Activated gamma-delta T cell (primary cell): ENCODE results near the gene CCDC180.
"Not testable (repeated sequence)": the region's sequence is repeated elsewhere in the genome, so short reads cannot be mapped to it uniquely, and the experiment has no call there.

Source experiments
- DNase-seq: peaks from one replicate; lab custom pipeline; 2025; lab: John Stamatoyannopoulos, UW

Gene CCDC180

DNA sequence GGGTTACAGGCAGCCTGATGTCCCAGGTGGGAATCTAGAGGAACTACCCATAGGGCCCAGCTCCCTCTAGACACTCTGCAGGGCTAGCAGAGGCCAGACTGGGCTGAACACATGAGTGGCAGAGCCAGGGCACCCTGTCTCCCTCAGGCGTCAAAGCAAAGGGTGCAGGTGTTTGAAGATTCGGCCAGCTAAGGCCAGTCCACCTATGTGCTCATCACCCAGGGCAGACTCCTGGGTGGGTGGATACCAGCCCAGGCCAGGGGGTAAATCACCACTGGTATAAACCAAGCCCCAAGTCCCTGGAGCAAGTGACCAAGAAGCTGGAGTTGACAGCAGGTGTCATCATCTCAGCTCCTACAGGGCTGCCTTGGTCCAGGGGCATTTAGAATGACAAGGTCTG, 3.4 kb downstream of the CCDC180 start:
- DNase-seq = no peak

DNA sequence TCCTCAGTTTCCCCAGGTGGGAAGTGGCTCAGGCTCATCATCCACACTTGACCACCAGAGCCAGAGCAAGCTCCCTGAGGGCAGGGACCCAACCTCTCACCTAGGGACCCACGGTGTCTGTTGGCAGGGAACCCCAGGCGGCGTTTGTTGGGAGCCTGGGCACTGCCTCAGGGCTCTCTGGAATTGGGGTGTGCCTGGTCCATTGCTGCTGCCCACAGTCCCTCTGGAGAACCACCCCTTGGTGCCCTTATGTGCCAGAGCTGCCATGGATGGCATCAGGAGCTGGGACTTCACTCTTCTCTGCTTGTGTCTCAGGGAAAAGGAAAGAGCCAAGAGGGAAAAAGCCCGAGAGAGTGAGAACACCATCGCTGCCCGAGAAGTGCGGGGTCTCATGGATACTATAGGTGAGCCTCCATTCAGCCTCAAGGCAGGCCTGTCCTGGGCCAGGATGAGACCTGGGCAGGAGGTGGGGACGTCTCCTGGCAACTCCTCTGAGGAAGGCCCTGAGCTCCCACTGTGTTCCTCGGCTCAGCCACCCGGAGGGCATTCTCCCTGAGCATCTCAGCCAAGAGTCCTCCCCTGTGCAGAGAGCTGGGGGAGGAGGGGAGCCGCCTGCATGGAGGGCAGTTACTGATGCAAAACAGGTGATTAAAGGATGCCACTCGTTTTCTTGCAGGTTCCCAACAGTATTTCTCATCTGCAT, 4.5 kb downstream of the CCDC180 start:
- no peak for DNase-seq

DNA sequence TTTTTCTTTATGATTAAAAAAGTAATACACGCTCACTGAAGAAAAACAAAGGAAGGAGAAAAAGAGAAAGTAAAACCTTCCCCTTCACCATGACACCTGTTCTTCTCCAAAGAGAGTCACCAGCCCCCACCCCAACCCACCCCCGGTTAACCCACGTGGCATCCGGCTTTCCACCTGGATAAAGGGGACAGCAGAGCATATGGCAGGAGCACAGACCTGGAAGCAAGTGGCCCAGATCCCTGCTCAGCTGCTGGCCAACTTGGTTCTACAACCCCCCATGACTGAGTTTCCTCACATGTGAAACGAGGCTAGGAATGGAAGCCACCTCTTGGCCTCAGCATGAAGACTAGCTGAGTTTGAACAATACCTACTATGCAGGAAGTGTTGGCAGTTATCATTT, 5.1 kb downstream of the CCDC180 start:
- DNase-seq = no peak

DNA sequence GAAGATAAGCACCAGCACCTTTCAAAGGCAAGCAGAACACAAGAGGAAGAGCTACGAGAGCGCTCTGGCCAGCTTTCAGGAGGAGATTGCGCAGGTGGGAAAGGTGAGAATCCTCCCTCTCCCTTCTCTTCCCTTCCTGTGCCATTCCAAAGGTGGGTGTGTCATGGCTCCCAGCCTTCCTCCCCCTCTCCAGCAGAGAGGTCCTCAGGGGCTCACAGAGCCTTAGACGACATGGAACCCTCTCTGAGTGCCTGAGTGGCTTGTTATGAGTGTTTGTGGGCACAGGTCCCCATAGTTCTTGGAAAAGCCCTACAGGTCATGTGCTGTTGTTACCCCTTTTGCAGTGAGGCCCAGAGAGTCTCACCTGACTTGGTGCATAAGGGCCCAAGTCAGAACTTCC, 5.8 kb downstream of the CCDC180 start:
- no peak for DNase-seq

DNA sequence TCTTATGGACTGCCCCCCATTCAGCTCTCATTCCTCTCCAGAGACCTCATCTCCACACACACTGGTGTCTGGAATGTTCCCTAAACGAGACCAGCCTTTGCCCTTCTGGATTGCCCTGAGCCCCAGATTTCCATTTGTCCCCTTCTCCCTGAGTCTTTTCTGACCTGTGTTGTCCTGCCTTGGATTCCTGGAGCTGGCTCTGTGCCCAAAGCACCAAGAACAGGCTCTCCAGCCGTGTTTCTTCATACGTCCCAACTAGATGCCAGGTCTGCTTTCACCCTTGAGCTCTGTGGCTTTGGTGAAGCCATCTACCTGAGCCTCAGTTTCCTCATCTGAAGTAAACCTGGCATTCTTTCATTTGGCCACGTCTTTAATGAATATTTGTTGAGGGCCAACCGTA, 6.3 kb downstream of the CCDC180 start:
- DNase-seq = no peak

DNA sequence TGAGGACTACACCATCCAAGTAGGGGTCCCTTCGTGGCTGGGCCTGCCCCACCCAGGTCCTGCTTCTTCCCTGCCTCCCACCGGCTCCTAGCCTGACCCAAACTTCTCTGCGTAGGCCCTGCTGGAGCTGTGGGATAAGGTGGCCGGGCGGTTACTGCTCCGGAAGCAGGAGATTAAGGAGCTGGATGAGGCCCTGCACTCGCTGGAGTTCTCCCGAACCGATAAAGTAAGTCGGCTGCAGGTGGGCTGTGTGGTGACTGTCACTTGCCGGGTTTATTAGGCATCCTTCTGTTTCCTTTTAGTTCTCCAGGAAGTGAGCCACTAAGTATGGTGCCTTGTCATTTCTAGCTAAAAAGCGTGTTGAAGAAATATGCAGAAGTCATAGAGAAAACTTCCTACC, 7.0 kb downstream of the CCDC180 start:
- DNase-seq = no peak

DNA sequence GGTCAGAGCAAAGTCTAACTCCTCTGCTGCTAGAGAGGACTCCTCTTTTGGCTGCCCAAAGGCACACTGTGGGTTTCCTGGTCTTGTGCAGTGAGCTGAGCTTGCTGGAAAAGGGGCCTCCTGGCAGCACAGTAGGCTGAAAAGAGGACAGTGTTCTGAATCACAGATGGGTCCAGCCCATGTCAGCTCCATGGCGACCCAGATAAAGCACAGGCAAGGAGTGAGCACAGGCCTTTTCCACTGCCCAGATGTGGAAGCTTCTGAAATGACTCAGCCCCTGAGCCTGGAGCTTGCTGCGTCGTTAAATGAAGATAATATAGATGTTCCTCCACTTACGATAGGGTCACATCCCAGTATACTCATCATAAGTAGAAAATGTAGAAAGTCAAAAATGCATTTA, 8.1 kb downstream of the CCDC180 start:
- no peak for DNase-seq

DNA sequence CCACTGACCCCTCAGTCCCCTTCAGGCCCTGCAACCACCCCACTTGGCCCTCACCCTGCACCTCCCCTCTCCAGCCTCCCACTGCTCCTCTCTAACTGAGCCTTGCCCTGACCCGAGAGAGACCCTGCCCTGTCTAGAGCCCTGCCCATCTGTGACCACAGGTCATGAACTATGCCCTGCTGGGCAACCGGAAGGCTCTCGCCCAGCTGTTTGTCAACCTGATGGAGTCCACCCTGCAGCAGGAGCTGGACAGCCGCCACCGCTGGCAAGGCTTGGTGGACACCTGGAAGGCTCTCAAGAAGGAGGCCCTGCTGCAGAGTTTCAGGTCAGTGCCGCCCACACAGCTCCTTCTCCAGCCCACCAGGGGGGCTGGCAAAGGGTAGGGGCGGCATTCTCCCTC, 9.4 kb downstream of the CCDC180 start:
- no peak for DNase-seq

DNA sequence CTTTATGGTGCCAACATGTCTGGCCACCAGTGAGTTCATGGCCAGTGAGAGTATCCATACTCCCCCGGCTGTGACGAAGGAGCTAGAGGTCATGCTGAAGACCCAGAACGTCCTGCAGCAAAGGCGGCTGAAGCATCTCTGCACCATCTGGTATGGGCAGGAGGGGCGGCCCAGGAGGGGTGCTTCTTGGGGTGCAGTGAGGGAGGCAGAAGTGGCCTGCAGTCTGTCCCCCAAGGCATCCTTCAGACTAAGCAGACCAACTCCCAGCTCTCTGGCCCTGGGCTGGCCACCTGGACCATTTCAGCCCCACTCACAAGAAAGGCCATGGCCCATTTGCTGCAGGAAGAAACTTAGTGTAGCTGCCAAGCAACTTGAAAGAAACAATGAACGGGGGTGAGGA, 11.0 kb downstream of the CCDC180 start:
- DNase-seq = no peak

DNA sequence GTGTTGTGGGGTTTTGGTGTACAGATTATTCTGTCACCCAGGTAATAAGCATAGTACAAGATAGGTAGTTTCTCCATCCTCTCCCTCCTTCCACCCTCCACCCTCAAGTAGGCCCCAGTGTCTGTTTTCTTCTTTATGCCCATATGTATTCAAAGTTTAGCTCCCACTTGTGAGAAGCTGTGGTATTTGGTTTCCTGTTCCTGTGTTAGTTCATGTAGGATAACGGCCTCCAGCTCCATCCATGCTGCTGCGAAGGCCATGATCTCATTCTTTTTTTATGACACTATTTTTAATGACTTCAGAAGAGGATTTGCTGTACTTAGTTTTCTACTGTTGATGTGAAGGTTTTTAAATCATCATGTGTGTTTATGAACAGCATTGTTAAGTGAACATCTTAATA, 11.9 kb downstream of the CCDC180 start:
- DNase-seq = no peak

DNA sequence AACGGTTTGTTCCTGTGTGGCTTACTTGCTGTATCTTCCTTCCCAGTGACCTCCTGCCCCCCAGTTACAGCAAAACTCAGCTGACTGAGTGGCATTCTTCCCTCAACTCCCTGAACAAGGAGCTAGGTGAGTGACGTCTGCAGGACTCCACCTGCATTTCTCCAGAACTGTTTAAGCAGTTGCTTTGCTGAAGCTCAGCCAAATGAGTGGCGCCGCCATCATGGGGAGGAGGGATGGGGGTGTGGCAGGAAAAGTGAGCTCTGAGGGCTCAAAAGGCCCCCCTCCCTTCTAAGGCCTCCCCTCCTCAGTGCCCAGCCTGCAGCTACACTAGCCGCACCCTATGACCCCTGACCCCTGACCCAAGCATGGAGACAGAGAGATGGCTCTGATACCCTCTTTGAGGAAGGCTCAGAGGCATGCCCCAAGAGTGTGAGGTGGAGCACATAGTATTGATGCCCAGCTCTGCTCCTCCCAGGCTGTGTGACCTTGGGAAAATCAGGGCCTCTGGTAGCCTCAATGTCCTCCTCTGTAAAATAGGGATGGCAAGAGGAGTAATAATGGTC, 12.7 kb downstream of the CCDC180 start:
- no peak for DNase-seq

DNA sequence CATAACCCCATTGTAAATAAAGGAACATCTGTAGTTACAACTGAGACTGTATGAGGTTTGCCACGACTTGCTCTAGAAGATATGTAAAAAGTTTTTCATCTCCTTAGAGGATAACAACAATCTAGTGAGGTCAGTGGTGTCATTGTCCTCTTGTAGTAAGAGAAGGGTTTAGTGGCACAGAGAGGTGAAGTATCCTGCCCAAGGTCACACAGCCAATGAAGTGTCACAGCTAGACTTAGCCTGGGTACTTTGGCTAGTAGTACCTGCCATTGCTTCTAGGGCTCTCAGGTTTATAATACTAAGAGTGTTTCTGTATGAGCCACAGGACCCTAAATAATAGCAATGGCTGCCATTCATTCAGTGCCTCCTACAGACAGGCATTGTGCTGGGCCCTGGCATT, 13.8 kb downstream of the CCDC180 start:
- no peak for DNase-seq

DNA sequence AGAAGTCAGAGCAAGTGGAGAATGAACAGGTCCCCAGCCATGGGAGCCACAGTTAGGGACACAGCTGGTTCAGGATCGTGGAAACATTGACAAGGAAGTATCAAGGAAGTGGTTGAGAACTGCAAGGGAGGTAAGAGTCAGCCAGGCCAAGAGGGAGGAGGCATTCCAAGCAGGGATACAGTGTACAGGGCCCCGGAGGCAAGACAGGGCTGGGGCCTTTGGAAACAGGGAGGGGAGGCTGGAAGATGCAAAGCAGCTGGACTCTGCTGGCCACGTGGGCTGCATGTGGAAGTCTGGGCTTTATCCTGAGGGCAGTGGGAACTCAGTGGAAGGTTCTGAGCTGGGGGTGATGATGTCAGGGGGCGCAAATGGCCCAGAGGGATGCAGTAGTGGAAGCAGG, 14.2 kb downstream of the CCDC180 start:
- DNase-seq = no peak

DNA sequence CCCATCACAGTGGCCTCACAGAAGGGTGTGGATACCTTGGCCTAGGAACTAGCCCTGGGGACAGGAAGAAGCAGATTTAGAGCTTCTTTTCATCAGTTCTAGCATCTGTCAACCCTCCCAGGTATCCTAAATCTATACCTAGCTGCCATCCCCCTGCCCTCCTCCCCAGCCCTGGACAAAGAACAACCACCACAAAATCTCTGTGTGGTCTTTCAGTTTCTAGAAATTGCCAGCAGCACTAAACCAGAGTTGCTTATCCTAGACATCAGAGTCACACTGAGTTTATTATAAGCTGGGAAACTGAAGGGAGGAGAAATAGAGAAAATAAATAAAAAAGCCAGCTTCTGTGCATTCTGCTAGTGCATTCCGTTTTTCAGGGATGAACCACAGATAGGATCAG, 14.6 kb downstream of the CCDC180 start:
- DNase-seq = no peak

DNA sequence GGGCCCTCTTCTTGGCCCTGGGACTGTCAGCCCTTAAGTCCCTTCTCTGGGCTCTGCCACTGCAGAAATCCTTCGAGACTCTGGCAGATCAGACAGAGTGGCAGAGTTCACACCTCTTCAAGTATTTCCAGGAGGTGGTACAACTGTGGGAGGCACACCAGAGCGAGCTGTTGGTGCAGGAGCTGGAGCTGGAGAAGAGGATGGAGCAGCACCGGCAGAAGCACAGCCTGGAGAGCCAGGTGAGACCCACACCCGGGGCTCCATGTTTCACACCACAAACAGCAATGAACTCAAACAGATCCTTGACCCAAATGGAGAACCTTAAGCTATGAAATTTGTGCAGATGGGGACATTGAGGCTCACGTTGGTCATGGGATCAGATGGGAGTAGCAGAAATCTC, 17.5 kb downstream of the CCDC180 start:
- no peak for DNase-seq

DNA sequence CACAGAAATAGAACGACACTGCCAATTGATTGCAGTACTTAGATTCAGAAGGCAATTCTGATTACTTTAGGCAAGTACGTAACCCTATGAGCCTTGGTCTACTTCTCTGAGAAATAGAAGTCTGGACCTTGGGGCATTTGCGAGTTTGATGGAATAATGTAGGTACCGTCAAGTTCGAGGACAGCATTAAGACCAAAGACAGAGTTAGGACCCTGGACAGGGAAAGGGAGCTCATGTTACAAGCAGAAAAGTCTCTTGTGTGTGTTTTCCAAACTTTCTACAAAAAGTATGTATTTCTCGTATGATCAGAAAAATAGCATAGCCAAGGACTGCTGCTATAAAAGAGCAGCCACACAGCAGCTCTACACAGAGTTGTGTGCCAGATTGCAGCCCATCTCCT, 20.1 kb downstream of the CCDC180 start:
- no peak for DNase-seq

DNA sequence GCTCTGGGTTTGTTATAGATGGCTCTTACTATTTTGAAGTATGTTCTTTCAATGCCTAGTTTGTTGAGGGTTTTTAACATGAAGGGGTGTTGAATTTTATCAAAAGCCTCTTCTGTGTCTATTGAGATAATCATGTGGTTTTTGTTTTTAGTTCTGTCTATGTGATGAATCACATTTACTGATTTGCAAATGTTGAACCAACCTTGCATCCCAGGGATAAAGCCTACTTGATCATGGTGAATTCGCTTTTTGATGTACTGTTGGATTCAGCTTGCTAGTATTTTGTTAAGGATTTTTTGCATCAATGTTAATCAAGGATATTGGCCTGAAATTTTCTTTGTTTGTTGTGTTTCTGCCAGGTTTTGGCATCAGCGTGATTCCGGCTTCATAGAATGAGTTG, 25.5 kb downstream of the CCDC180 start:
- DNase-seq = no peak

DNA sequence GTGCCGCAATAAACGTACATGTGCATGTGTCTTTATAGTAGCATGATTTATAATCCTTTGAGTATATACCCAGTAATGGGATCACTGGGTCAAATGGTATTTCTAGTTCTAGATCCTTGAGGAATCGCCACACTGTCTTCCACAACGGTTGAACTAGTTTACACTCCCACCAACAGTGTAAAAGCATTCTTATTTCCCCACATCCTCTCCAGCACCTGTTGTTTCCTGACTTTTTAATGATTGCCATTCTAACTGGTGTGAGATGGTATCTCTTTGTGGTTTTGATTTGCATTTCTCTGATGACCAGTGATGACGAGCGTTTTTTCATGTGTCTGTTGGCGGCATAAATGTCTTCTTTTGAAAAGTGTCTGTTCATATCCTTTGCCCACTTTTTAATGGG, 28.2 kb downstream of the CCDC180 start:
- not testable (repeated sequence) for DNase-seq

DNA sequence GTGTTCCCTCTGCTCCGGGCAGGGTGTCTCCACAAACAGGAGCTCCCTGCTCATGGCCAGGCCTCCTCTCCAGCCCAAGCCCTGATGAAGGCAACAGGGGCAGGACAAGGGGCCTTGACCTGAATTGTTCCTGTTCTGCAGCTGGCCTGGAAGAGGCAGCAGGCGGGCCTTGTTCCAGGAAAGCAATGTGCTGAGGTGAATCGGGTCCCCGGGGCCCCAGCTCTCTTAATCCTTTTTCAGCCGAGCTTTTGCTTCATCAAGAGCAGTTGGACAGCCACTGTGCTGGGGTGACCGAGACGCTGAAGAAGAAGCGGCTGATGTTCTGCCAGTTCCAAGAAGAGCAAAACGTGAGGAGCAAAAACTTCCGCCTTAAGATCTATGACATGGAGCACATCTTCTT, 41.4 kb downstream of the CCDC180 start:
- no peak for DNase-seq

DNA sequence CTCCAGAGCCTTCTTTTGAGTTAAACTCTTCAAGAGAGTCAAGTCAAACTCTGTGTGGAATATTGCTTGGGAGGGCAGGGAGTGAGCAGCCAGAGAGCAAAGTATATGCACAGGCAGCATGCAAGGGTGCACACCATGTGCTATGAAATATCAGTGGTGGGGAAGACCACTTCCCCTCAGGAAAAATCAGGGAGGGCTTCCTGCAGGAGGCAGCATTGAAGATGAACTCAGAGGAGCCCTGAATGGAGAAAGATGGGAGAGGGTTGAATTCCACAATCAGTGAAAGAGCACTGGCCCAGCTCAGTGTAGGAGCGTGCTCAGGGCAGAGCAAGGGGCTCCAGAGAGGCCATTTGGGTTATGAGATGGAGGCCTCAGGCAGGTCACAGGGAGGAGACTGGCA, 41.9 kb downstream of the CCDC180 start:
- DNase-seq = no peak

DNA sequence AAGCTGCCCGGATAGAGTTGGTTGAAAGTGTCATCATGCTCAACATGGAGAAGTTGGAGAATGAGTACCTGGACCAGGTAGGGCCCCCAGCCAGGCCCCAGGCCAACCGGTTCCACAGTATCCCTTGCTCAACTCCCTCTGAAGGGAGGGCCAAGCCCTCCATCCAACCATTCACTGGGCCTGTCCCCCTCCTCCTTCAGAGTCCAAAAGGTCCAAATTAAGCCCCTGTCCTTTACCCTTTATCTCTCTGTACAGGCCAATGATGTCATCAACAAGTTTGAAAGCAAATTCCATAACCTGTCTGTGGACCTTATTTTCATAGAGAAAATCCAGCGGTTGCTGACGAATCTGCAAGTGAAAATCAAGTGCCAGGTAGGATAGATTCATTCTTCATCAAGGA, 47.2 kb downstream of the CCDC180 start:
- no peak for DNase-seq

DNA sequence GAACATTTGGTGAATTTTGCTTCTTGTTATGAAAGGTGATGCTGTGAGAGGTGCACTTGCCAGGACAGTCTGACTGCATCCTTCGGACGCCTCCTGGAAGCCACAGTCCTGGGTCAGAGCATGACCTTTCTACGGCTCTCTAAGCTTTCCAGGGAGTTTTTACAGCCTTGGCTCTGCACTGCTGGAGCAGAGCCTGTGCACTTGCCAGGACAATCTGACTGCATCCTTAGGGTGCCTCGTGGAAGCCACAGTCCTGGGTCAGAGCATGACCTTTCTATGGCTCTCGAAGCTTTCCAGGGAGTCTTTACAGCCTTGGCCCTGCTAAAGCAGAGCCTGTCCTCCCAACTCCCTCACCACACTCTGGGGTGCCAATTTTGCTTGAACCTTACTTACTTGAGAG, 49.6 kb downstream of the CCDC180 start:
- no peak for DNase-seq
